Measurements from ENCODE around the gene PLA2G2A. TPM values are rescaled to one million over a fixed set of nuclear protein-coding genes. Genes with fewer than 3 reads are reported as not detected.

Gene PLA2G2A
- 10 to 100 TPM in 1 of 4 donors, 1 to 10 TPM in 1, not detected in 2; 2.7 to 47.6 TPM for total RNA-seq

GRCh38 chr1:19979494-19979977 lies at the start of gene PLA2G2A:
Gene PLA2G2A (minus strand): TSS chr1:19979618. CDS start chr1:19978773, 845 bp downstream.
- TF ChIP-seq POLR2A (IDR thresholded peaks at IDR 0.05): no peak
- TF ChIP-seq CTCF (IDR thresholded peaks at IDR 0.05): no peak
- Histone ChIP-seq H3K4me3 (no peak within 1 kb of the TSS), H3K4me1 (no peaks in the 10 kb centered on the region), H3K27me3 (no peaks in the 10 kb centered on the region), H3K27ac (no peak within 1 kb of the TSS), H3K9me3 (no peaks in the 10 kb centered on the region), H3K36me3 (no peaks in the 10 kb centered on the region)
- no peak for DNase-seq
- intact Hi-C loops (cut with DNase I; ENCODE audit: low total_unique reads): no loop called here

- Histone ChIP-seq H3K27ac (no peak overlapping the region), H3K4me1 (no peaks in the 10 kb centered on the region), H3K36me3 (no peaks in the 10 kb centered on the region), H3K9me3 (no peaks in the 10 kb centered on the region), H3K4me3 (peak overlapping the region in 1 of 2 donors; percentile 43), H3K27me3 (no peaks in the 10 kb centered on the region)
- no peak for DNase-seq
- intact Hi-C loops (cut with DNase I; ENCODE audit: low total_unique reads): no loop called here
- TF ChIP-seq POLR2A (IDR thresholded peaks at IDR 0.05) (no peak), CTCF (IDR thresholded peaks at IDR 0.05) (no peak)
Measured at GRCh38 chr1:20028726-20029125, 49.3 kb upstream of the PLA2G2A start.

- Histone ChIP-seq H3K4me3 (peak overlapping the region in 1 of 2 donors; percentile 43), H3K27me3 (no peaks in the 10 kb centered on the region), H3K9me3 (no peaks in the 10 kb centered on the region), H3K27ac (no peak overlapping the region), H3K4me1 (no peaks in the 10 kb centered on the region), H3K36me3 (no peaks in the 10 kb centered on the region)
- no peak for DNase-seq
- intact Hi-C loops (cut with DNase I; ENCODE audit: low total_unique reads): no loop called here
- TF ChIP-seq CTCF (IDR thresholded peaks at IDR 0.05) (no peak), POLR2A (IDR thresholded peaks at IDR 0.05) (no peak)
Measured at GRCh38 chr1:20028125-20028524, 48.7 kb upstream of the PLA2G2A start.

- no peak for DNase-seq
- intact Hi-C loops (cut with DNase I; ENCODE audit: low total_unique reads): no loop called here
- peaks cover 0 to 8% of the 10 kb centered on the region in 2 donors for H3K9me3 ChIP-seq
- TF ChIP-seq CTCF (IDR thresholded peaks at IDR 0.05) (no peak), POLR2A (IDR thresholded peaks at IDR 0.05) (no peak)
- no peaks in the 10 kb centered on the region for H3K4me1 ChIP-seq
- H3K27me3 ChIP-seq: no peaks in the 10 kb centered on the region
- H3K27ac ChIP-seq: no peak overlapping the region
- H3K4me3 ChIP-seq: no peak overlapping the region
- H3K36me3 ChIP-seq: no peaks in the 10 kb centered on the region
Measured at GRCh38 chr1:20017741-20018140, 38.3 kb upstream of the PLA2G2A start.

GRCh38 chr1:20014153-20014552 lies 34.7 kb upstream of the PLA2G2A start:
- no peak for TF ChIP-seq CTCF (IDR thresholded peaks at IDR 0.05)
- no peak for TF ChIP-seq POLR2A (IDR thresholded peaks at IDR 0.05)
- H3K9me3 ChIP-seq: peaks cover 0 to 8% of the 10 kb centered on the region in 2 donors
- no peaks in the 10 kb centered on the region for H3K4me1 ChIP-seq
- no peak for DNase-seq
- no peak overlapping the region for H3K4me3 ChIP-seq
- intact Hi-C loops (cut with DNase I; ENCODE audit: low total_unique reads): no loop called here
- no peak overlapping the region for H3K27ac ChIP-seq
- H3K27me3 ChIP-seq: no peaks in the 10 kb centered on the region
- no peaks in the 10 kb centered on the region for H3K36me3 ChIP-seq
